GM23338 (cell line): ENCODE results near the gene LY86.

ENCODE experiments used
- CREB1 ChIP-seq: fragments of 250-450 bp; sonication (Bioruptor Pico); IDR thresholded peaks from 2 replicates; pipeline ENCODE4 v1.5.0; 2020; ENCODE audit warnings: low read depth, mild to moderate bottlenecking, moderate library complexity
- CTCF ChIP-seq, 2 experiments: fragments of 200-600 bp in 1 of 2; sonication (generic) in 1 of 2; conservative IDR thresholded peaks; 2 replicates each; pipeline versions ENCODE4 v1.5.1 to v1.6.1; 2016 to 2017; ENCODE audit warnings: antibody characterized with exemption in 2 of 2, low read depth in 2 of 2, mild to moderate bottlenecking in 2 of 2, moderate library complexity in 1 of 2
- EZH2 ChIP-seq: fragments of 200-600 bp; sonication (generic); IDR thresholded peaks from one replicate; pipeline ENCODE4 v1.8.0; 2017; ENCODE audit warnings: antibody characterized with exemption, mild to moderate bottlenecking, low read depth; ENCODE audit not compliant: unreplicated experiment
- POLR2AphosphoS5 ChIP-seq: IDR thresholded peaks from 2 replicates; pipeline ENCODE4 v1.6.1; 2016; ENCODE audit warnings: antibody characterized with exemption, low read depth
- REST ChIP-seq: IDR thresholded peaks from one replicate; pipeline ENCODE4 v1.6.1; 2018; ENCODE audit warnings: antibody characterized with exemption; ENCODE audit not compliant: unreplicated experiment
- ZNF114 ChIP-seq: fragments of 250-450 bp; sonication (Bioruptor Pico); IDR thresholded peaks from 2 replicates; pipeline ENCODE4 v1.5.0; 2020; ENCODE audit warnings: mild to moderate bottlenecking, moderate library complexity

- TF ChIP-seq CTCF (conservative IDR thresholded peaks at IDR 0.05; ENCODE audit: low read depth in 2 of 2): peak in 1 of 2 experiments; percentile 23; a peak in 2 of 4 replicates
- no peak for TF ChIP-seq POLR2AphosphoS5
- TF ChIP-seq EZH2: no peak
- no peak for TF ChIP-seq REST
- no peak for TF ChIP-seq CREB1 (CRISPR knock-in tag)
- no peak for TF ChIP-seq ZNF114 (CRISPR knock-in tag)
Measured at GRCh38 chr6:6651335-6651734, 62.8 kb downstream of the LY86 start.
